Measurements from ENCODE around the gene GALNT18. TPM values are rescaled to one million over a fixed set of nuclear protein-coding genes. Genes with fewer than 3 reads are reported as not detected.

Gene GALNT18
- total RNA-seq, 1 donor from 2014 or later = 76.9 TPM

GRCh38 chr11:11378184-11378940 is 243.4 kb downstream of the GALNT18 start:
- H3K27me3 Mint-ChIP-seq (ENCODE audit: unreplicated experiment) = peaks cover 3% of the 10 kb centered on the region
- H3K4me3 Mint-ChIP-seq (ENCODE audit: unreplicated experiment) = no peak overlapping the region
- TF ChIP-seq CTCF (IDR thresholded peaks at IDR 0.05; ENCODE audit: partially characterized antibody, unreplicated experiment) = no peak
- peaks cover under 1% of the 10 kb centered on the region for H3K36me3 Mint-ChIP-seq (ENCODE audit: unreplicated experiment)
- no peak overlapping the region for H3K27ac Mint-ChIP-seq (ENCODE audit: unreplicated experiment)
- H3K4me1 Mint-ChIP-seq (ENCODE audit: low read depth, unreplicated experiment) = peaks cover 9% of the 10 kb centered on the region
- DNase-seq = no peak
- H3K9me3 Mint-ChIP-seq (ENCODE audit: unreplicated experiment) = peaks cover 10% of the 10 kb centered on the region

- Mint-ChIP-seq H3K4me1 (ENCODE audit: low read depth, unreplicated experiment) (peaks cover 3% of the 10 kb centered on the region), H3K4me3 (ENCODE audit: unreplicated experiment) (no peak overlapping the region), H3K27ac (ENCODE audit: unreplicated experiment) (no peak overlapping the region), H3K9me3 (ENCODE audit: unreplicated experiment) (peaks cover 7% of the 10 kb centered on the region), H3K27me3 (ENCODE audit: unreplicated experiment) (peaks cover 8% of the 10 kb centered on the region), H3K36me3 (ENCODE audit: unreplicated experiment) (peaks cover 5% of the 10 kb centered on the region)
- TF ChIP-seq CTCF (IDR thresholded peaks at IDR 0.05; ENCODE audit: partially characterized antibody, unreplicated experiment) = no peak
- no peak for DNase-seq
These were observed 247.3 kb downstream of the GALNT18 start for GRCh38 chr11:11374358-11375148.

- peaks cover 8% of the 10 kb centered on the region for H3K27me3 Mint-ChIP-seq (ENCODE audit: unreplicated experiment)
- no peak overlapping the region for H3K27ac Mint-ChIP-seq (ENCODE audit: unreplicated experiment)
- H3K4me3 Mint-ChIP-seq (ENCODE audit: unreplicated experiment) = no peak overlapping the region
- H3K36me3 Mint-ChIP-seq (ENCODE audit: unreplicated experiment) = peaks cover 5% of the 10 kb centered on the region
- H3K4me1 Mint-ChIP-seq (ENCODE audit: low read depth, unreplicated experiment) = peaks cover 4% of the 10 kb centered on the region
- peaks cover 7% of the 10 kb centered on the region for H3K9me3 Mint-ChIP-seq (ENCODE audit: unreplicated experiment)
- no peak for DNase-seq
- TF ChIP-seq CTCF (IDR thresholded peaks at IDR 0.05; ENCODE audit: partially characterized antibody, unreplicated experiment) = no peak
These were observed 247.9 kb downstream of the GALNT18 start for GRCh38 chr11:11373934-11374333.

GRCh38 chr11:11372461-11372860 is 249.3 kb downstream of the GALNT18 start:
- DNase-seq = no peak
- Mint-ChIP-seq H3K9me3 (ENCODE audit: unreplicated experiment) (peaks cover 7% of the 10 kb centered on the region), H3K27ac (ENCODE audit: unreplicated experiment) (no peak overlapping the region), H3K4me3 (ENCODE audit: unreplicated experiment) (no peak overlapping the region), H3K36me3 (ENCODE audit: unreplicated experiment) (peaks cover 5% of the 10 kb centered on the region), H3K4me1 (ENCODE audit: low read depth, unreplicated experiment) (peaks cover 7% of the 10 kb centered on the region), H3K27me3 (ENCODE audit: unreplicated experiment) (peaks cover 5% of the 10 kb centered on the region)
- no peak for TF ChIP-seq CTCF (IDR thresholded peaks at IDR 0.05; ENCODE audit: partially characterized antibody, unreplicated experiment)

- Mint-ChIP-seq H3K27me3 (ENCODE audit: unreplicated experiment) (peaks cover 5% of the 10 kb centered on the region), H3K9me3 (ENCODE audit: unreplicated experiment) (peaks cover 7% of the 10 kb centered on the region), H3K4me3 (ENCODE audit: unreplicated experiment) (no peak overlapping the region), H3K27ac (ENCODE audit: unreplicated experiment) (no peak overlapping the region), H3K36me3 (ENCODE audit: unreplicated experiment) (peaks cover 5% of the 10 kb centered on the region), H3K4me1 (ENCODE audit: low read depth, unreplicated experiment) (peaks cover 7% of the 10 kb centered on the region)
- DNase-seq = no peak
- no peak for TF ChIP-seq CTCF (IDR thresholded peaks at IDR 0.05; ENCODE audit: partially characterized antibody, unreplicated experiment)
These were observed 250.9 kb downstream of the GALNT18 start for GRCh38 chr11:11370962-11371303.
